KMS-11 (cell line): Measurements from ENCODE around the gene DTHD1.

ENCODE experiments used
- H2AFZ ChIP-seq: fragments of 200-600 bp; sonication (generic); 2 replicates; pipeline ENCODE4 v1.6.1; 2016; ENCODE audit warnings: antibody characterized with exemption, mixed run types, low read depth
- H3K27ac ChIP-seq: fragments of 200-600 bp; sonication (generic); 2 replicates; pipeline ENCODE4 v1.6.1; 2016; ENCODE audit warnings: mild to moderate bottlenecking, mixed run types
- H3K27me3 ChIP-seq: fragments of 200-600 bp; sonication (generic); 2 replicates; pipeline ENCODE4 v1.6.1; 2017; ENCODE audit warnings: mild to moderate bottlenecking, low read depth, mixed run types, moderate library complexity; ENCODE audit not compliant: insufficient read depth
- H3K36me3 ChIP-seq: fragments of 200-600 bp; sonication (generic); 2 replicates; pipeline ENCODE4 v1.6.1; 2017; ENCODE audit warnings: mild to moderate bottlenecking, mixed run types; ENCODE audit not compliant: insufficient read depth
- H3K4me1 ChIP-seq: fragments of 200-600 bp; sonication (generic); 2 replicates; pipeline ENCODE4 v1.6.1; 2016; ENCODE audit warnings: mild to moderate bottlenecking, low read depth, mixed run types; ENCODE audit not compliant: poor library complexity, severe bottlenecking
- H3K4me2 ChIP-seq: fragments of 200-600 bp; sonication (generic); 2 replicates; pipeline ENCODE4 v1.7.0; 2016; ENCODE audit warnings: mild to moderate bottlenecking, mixed run types
- H3K4me3 ChIP-seq: fragments of 200-600 bp; sonication (generic); IDR thresholded peaks from 2 replicates; pipeline ENCODE4 v1.6.1; 2017; ENCODE audit warnings: low read depth, low read length, mixed read lengths; ENCODE audit not compliant: insufficient read depth
- H3K79me2 ChIP-seq: fragments of 200-600 bp; sonication (generic); 2 replicates; pipeline ENCODE4 v1.6.1; 2016; ENCODE audit warnings: low read depth, mixed run types; ENCODE audit not compliant: insufficient read depth
- H3K9ac ChIP-seq: fragments of 200-600 bp; sonication (generic); 2 replicates; pipeline ENCODE4 v1.6.1; 2016; ENCODE audit warnings: mild to moderate bottlenecking, mixed run types
- H4K20me1 ChIP-seq: fragments of 200-600 bp; sonication (generic); 2 replicates; pipeline ENCODE4 v1.6.1; 2016; ENCODE audit warnings: mild to moderate bottlenecking, mixed run types; ENCODE audit not compliant: insufficient read depth
- CTCF ChIP-seq: fragments of 200-600 bp; sonication (generic); conservative IDR thresholded peaks from 2 replicates; pipeline ENCODE4 v1.6.1; 2017; ENCODE audit warnings: low read depth, mild to moderate bottlenecking, antibody characterized with exemption, low read length, moderate library complexity, mixed read lengths

Gene DTHD1

DNA sequence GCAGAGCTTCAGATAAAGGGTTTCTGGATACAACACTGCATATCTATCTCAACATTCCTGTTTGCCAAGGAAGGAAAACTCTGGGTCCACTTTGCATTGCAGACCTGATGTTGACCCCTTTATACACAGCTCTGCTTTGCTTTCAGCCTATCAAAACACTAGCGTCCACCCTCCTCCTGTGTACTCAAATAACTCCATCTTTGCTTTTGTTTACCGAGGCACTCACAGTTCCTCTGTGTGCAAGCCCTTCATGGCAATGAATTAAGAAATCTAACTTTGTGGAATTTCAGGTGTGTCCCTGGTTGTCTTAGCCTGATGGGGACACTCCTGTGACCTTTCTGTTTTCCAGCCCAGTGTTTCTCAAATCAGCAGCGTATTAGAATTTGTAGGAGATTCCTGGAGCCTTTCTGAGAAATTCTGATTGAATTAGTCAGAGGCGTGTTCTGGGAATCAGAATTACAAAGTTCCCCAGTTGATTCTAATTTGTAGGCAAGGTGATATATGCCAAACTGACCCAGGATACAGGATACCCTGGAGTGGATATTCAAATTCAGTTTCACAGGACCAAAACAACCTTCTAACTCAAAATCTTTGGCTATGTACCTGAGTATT lies 68.6 kb downstream of the DTHD1 start:
- no peak for TF ChIP-seq CTCF

GRCh38 chr4:36351082-36351666 lies 69.8 kb downstream of the DTHD1 start:
- peak; percentile 77 for TF ChIP-seq CTCF
- H3K4me1 ChIP-seq, result no peaks in the 10 kb centered on the region
- H3K4me3 ChIP-seq, result no peak overlapping the region
- H4K20me1 ChIP-seq, result no peaks in the 10 kb centered on the region
- H3K27me3 ChIP-seq, result no peaks in the 10 kb centered on the region
- H3K9ac ChIP-seq, result no peak overlapping the region
- no peaks in the 10 kb centered on the region for H3K79me2 ChIP-seq
- H3K27ac ChIP-seq, result no peak overlapping the region
- H3K36me3 ChIP-seq, result no peaks in the 10 kb centered on the region
- no peak overlapping the region for H3K4me2 ChIP-seq
- H2AFZ ChIP-seq, result no peak overlapping the region

More for the DNA sequence above, 68.6 kb downstream of the DTHD1 start:
- no peak overlapping the region for H3K27ac ChIP-seq
- no peaks in the 10 kb centered on the region for H3K79me2 ChIP-seq
- H2AFZ ChIP-seq, result no peak overlapping the region
- H3K9ac ChIP-seq, result no peak overlapping the region
- H3K4me3 ChIP-seq, result no peak overlapping the region
- no peaks in the 10 kb centered on the region for H3K4me1 ChIP-seq
- no peaks in the 10 kb centered on the region for H3K36me3 ChIP-seq
- no peaks in the 10 kb centered on the region for H3K27me3 ChIP-seq
- no peaks in the 10 kb centered on the region for H4K20me1 ChIP-seq
- H3K4me2 ChIP-seq, result no peak overlapping the region

DNA sequence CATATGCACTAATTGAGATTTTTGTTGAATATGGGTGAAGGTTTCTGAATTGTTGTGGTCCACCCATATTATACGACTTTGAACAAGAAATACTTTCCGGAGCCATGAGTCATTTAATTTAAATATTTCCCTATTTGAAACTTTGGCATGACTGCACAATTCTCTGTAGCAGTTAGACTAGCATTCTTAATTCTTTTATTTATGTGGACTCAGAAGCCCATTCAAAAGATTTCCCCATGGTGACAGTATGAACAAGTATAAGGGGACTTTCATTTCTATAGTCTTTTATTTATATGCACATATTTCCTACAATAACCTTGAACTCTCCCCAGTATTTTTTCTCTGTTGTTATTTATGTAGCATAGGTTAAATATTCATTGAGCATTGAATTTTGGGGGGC lies 72.6 kb downstream of the DTHD1 start:
- no peak overlapping the region for H3K4me2 ChIP-seq
- no peak overlapping the region for H3K27ac ChIP-seq
- no peaks in the 10 kb centered on the region for H3K79me2 ChIP-seq
- H3K27me3 ChIP-seq, result no peaks in the 10 kb centered on the region
- H2AFZ ChIP-seq, result no peak overlapping the region
- H3K36me3 ChIP-seq, result no peaks in the 10 kb centered on the region
- H4K20me1 ChIP-seq, result no peaks in the 10 kb centered on the region
- TF ChIP-seq CTCF, result no peak
- H3K4me1 ChIP-seq, result no peaks in the 10 kb centered on the region
- no peak overlapping the region for H3K9ac ChIP-seq
- H3K4me3 ChIP-seq, result no peak overlapping the region

GRCh38 chr4:36358173-36358572 lies 76.8 kb downstream of the DTHD1 start:
- Histone ChIP-seq H2AFZ (no peak overlapping the region), H3K27me3 (no peaks in the 10 kb centered on the region), H3K4me2 (no peak overlapping the region), H3K9ac (no peak overlapping the region), H3K79me2 (no peaks in the 10 kb centered on the region), H3K27ac (no peak overlapping the region), H3K36me3 (no peaks in the 10 kb centered on the region), H3K4me1 (no peaks in the 10 kb centered on the region), H4K20me1 (no peaks in the 10 kb centered on the region), H3K4me3 (no peak overlapping the region)
- no peak for TF ChIP-seq CTCF
